ENCODE results near the gene ADGRD1.

The ADGRD1 gene

DNA sequence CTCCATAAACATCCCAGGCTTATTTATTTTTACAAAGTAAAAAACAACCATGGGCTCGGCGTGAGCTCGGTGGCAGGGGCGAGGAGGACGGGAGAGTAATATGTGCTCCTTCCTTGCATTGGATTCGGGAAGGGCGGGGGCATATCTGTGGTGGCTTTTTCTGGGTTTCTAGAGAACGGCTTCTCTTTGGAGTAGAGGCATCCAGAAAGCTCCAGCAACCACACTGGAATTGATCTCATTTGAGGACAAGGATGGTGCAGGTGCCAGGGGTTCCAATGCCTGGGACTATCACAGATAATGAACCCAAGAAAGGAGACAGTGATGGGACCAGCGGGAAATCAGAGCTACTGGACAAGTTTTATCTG is 18.9 kb downstream of the ADGRD1 start:
- no peaks in the 10 kb centered on the region for H3K9me3 ChIP-seq (ENCODE audit: control insufficient read depth in 2 of 2, low read length in 2 of 2)
- no peaks in the 10 kb centered on the region for H3K36me3 ChIP-seq (ENCODE audit: control insufficient read depth in 2 of 2, insufficient read depth in 2 of 2, low read length in 2 of 2)
- H3K27ac ChIP-seq (ENCODE audit: low read depth in 2 of 2, low read length in 2 of 2): peak overlapping the region in 1 of 2 donors; percentile 26
- peaks cover 3% of the 10 kb centered on the region in 2 donors for H3K27me3 ChIP-seq (ENCODE audit: control insufficient read depth in 2 of 2, insufficient read depth in 2 of 2, low read length in 2 of 2)
- no peak overlapping the region for H3K9ac ChIP-seq (ENCODE audit: low read depth in 1 of 2, low read length in 2 of 2)
- H3K4me1 ChIP-seq (ENCODE audit: control insufficient read depth in 2 of 2, insufficient read depth in 2 of 2, low read length in 2 of 2): peaks cover 0 to 2% of the 10 kb centered on the region in 2 donors
- H3K4me3 ChIP-seq (ENCODE audit: low read length in 2 of 2): no peak overlapping the region

DNA sequence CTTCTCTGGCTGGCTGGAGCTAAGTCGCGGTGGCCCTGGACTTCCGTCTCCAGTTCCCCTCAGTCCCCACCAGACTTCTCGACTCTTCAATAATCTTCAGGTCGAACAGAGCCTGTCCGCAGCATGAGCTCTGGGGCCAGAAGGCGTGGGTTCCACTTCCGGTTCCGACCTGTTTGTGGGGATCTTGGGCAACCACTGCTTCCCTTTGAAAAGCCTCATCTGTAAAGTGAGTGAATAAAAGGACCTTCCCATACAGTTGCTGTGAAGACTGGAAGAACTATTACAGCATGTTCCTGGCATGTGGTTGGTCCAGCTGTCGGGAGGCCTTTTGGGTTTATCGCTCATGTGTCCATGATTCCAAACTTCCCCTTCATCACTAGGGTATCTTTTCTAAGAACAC is 19.4 kb downstream of the ADGRD1 start:
- H3K36me3 ChIP-seq (ENCODE audit: control insufficient read depth in 2 of 2, insufficient read depth in 2 of 2, low read length in 2 of 2): no peaks in the 10 kb centered on the region
- H3K4me1 ChIP-seq (ENCODE audit: control insufficient read depth in 2 of 2, insufficient read depth in 2 of 2, low read length in 2 of 2): peaks cover 0 to 2% of the 10 kb centered on the region in 2 donors
- no peaks in the 10 kb centered on the region for H3K9me3 ChIP-seq (ENCODE audit: control insufficient read depth in 2 of 2, low read length in 2 of 2)
- H3K27ac ChIP-seq (ENCODE audit: low read depth in 2 of 2, low read length in 2 of 2): peak overlapping the region in 1 of 2 donors; percentile 26
- H3K4me3 ChIP-seq (ENCODE audit: low read length in 2 of 2): no peak overlapping the region
- H3K27me3 ChIP-seq (ENCODE audit: control insufficient read depth in 2 of 2, insufficient read depth in 2 of 2, low read length in 2 of 2): peaks cover 3% of the 10 kb centered on the region in 2 donors
- no peak overlapping the region for H3K9ac ChIP-seq (ENCODE audit: low read depth in 1 of 2, low read length in 2 of 2)

DNA sequence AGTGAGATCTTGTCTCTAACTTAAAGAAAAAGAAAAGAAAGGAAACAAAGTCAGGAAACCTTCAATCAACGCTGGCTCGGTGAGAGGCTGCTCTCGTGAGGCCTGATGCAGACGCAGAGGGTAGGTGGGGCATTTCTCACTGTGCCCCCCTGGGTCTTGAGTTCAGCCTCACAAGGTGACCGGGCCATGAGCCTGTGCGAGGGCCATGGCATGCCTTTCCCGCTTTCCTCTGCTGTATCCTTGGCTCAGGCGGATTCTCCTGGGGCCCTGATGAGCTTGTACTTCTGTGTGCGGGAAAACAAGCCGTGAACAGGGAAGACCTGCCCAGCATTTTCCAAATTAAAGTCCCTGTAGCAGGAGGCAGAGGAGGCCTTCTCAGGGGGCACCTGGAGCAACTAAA is 20.2 kb downstream of the ADGRD1 start:
- Histone ChIP-seq H3K27me3 (ENCODE audit: control insufficient read depth in 2 of 2, insufficient read depth in 2 of 2, low read length in 2 of 2) (peaks cover 3% of the 10 kb centered on the region in 2 donors), H3K4me1 (ENCODE audit: control insufficient read depth in 2 of 2, insufficient read depth in 2 of 2, low read length in 2 of 2) (peaks cover 0 to 2% of the 10 kb centered on the region in 2 donors), H3K4me3 (ENCODE audit: low read length in 2 of 2) (no peak overlapping the region), H3K9me3 (ENCODE audit: control insufficient read depth in 2 of 2, low read length in 2 of 2) (no peaks in the 10 kb centered on the region), H3K36me3 (ENCODE audit: control insufficient read depth in 2 of 2, insufficient read depth in 2 of 2, low read length in 2 of 2) (no peaks in the 10 kb centered on the region), H3K27ac (ENCODE audit: low read depth in 2 of 2, low read length in 2 of 2) (no peak overlapping the region), H3K9ac (ENCODE audit: low read depth in 1 of 2, low read length in 2 of 2) (no peak overlapping the region)

DNA sequence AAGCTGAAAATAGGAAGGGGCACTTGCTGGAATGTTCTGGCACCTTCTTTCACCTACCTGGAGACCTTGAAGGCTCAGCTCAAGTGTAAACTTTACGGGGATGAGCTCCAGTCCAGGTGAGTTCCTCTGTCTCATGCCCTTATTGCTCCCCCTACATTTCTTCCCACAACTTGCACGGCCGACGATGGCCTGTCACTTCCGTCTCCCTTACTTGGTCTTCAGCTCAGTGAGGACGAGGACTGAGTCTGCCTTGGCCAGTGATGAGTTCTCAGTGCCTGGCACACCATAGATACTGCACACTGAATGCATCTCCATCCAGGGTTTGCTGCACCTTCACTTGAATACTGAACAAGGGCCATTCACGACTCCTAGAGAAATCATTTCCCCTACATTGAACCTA is 21.4 kb downstream of the ADGRD1 start:
- no peak overlapping the region for H3K4me3 ChIP-seq (ENCODE audit: low read length in 2 of 2)
- H3K27me3 ChIP-seq (ENCODE audit: control insufficient read depth in 2 of 2, insufficient read depth in 2 of 2, low read length in 2 of 2): peaks cover 3% of the 10 kb centered on the region in 2 donors
- no peaks in the 10 kb centered on the region for H3K36me3 ChIP-seq (ENCODE audit: control insufficient read depth in 2 of 2, insufficient read depth in 2 of 2, low read length in 2 of 2)
- peaks cover 0 to 2% of the 10 kb centered on the region in 2 donors for H3K4me1 ChIP-seq (ENCODE audit: control insufficient read depth in 2 of 2, insufficient read depth in 2 of 2, low read length in 2 of 2)
- H3K9me3 ChIP-seq (ENCODE audit: control insufficient read depth in 2 of 2, low read length in 2 of 2): no peaks in the 10 kb centered on the region
- H3K9ac ChIP-seq (ENCODE audit: low read depth in 1 of 2, low read length in 2 of 2): no peak overlapping the region
- H3K27ac ChIP-seq (ENCODE audit: low read depth in 2 of 2, low read length in 2 of 2): no peak overlapping the region

DNA sequence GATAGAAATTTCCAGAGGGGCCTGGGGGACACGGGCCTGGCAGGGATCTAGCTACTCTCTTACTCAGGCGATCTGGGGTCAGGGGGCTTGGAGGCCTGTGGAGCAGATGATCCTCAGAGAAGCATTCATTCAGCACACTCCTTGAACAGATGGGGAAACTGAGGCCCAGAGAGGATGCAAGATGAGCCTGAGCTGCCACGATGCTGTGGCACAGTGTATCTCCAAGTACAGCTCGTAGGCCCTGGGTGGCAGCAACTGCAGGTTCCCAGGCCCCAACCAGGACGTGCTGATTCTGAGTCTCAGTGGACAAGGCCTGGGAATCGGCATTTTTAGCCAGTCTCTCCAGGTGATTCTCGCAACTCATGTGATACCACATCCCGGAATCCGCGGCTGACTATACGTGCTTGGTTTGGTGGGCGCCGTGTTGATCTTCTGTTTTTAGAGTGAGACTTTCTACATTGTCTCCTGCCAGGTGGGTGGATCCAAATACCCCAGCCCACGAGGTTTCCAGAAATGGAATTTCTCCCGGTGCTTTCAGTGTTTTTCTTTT is 22.5 kb downstream of the ADGRD1 start:
- H3K9ac ChIP-seq (ENCODE audit: low read depth in 1 of 2, low read length in 2 of 2): no peak overlapping the region
- H3K4me1 ChIP-seq (ENCODE audit: control insufficient read depth in 2 of 2, insufficient read depth in 2 of 2, low read length in 2 of 2): peaks cover 0 to 5% of the 10 kb centered on the region in 2 donors
- H3K4me3 ChIP-seq (ENCODE audit: low read length in 2 of 2): no peak overlapping the region
- H3K36me3 ChIP-seq (ENCODE audit: control insufficient read depth in 2 of 2, insufficient read depth in 2 of 2, low read length in 2 of 2): no peaks in the 10 kb centered on the region
- H3K27me3 ChIP-seq (ENCODE audit: control insufficient read depth in 2 of 2, insufficient read depth in 2 of 2, low read length in 2 of 2): peaks cover 0 to 3% of the 10 kb centered on the region in 2 donors
- H3K9me3 ChIP-seq (ENCODE audit: control insufficient read depth in 2 of 2, low read length in 2 of 2): no peaks in the 10 kb centered on the region
- H3K27ac ChIP-seq (ENCODE audit: low read depth in 2 of 2, low read length in 2 of 2): no peak overlapping the region

DNA sequence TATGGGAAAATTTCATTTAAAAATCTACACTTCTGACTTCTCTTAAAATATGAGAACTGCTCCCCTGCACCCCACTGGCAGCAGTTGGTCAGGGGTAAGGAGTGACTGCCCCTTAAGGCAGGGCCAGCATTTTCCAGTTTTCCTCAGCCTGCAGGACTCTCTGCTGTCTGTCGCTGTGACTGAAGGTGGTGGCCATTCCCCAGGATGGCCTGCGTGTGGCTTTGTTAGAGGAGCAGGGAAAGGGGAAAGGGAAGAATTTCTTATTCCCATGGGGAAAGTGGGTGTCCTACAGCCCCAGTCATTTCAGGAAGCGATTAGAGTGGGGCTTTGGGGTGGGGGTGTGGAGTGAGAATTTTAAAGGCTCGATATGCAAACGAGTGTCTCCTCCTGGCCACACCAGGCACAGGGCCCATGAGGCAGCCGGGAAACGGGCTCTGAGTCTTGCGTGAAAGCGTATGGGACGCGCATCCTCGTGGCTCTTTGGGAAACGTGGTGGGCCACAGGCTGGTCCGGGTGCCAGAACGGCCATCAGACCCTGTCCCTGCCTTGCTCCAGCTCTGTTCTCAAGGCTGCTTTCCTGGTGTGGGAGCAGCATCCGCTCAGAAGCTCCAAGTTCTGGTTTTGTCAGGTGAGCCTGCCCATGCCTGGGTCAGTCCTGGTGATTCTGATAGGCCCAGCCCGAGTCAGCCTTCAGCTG is 23.5 kb downstream of the ADGRD1 start:
- Histone ChIP-seq H3K27ac (ENCODE audit: low read depth in 2 of 2, low read length in 2 of 2) (no peak overlapping the region), H3K4me1 (ENCODE audit: control insufficient read depth in 2 of 2, insufficient read depth in 2 of 2, low read length in 2 of 2) (peaks cover 0 to 4% of the 10 kb centered on the region in 2 donors), H3K36me3 (ENCODE audit: control insufficient read depth in 2 of 2, insufficient read depth in 2 of 2, low read length in 2 of 2) (no peaks in the 10 kb centered on the region)

DNA sequence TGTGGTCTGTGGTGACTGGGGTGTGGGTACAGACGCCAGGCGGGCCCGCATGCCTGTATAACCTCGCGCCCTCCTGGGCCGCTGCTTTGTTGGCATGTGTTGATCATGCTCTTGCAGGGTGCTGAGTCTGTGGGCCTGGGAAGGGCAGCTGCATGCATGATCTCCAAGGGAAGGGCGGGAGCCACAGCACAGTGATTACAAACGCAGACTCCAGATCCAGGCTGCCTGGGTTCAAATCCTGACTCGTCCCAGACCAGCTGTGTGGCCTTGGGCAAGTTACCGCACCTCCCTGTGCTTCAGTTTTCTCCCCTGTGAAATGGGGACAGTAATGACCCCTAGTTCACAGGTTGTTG is 24.0 kb downstream of the ADGRD1 start:
- H3K36me3 ChIP-seq (ENCODE audit: control insufficient read depth in 2 of 2, insufficient read depth in 2 of 2, low read length in 2 of 2): no peaks in the 10 kb centered on the region
- H3K9me3 ChIP-seq (ENCODE audit: control insufficient read depth in 2 of 2, low read length in 2 of 2): no peaks in the 10 kb centered on the region
- no peak overlapping the region for H3K9ac ChIP-seq (ENCODE audit: low read depth in 1 of 2, low read length in 2 of 2)
- no peaks in the 10 kb centered on the region for H3K27me3 ChIP-seq (ENCODE audit: control insufficient read depth in 2 of 2, insufficient read depth in 2 of 2, low read length in 2 of 2)
- peaks cover 0 to 4% of the 10 kb centered on the region in 2 donors for H3K4me1 ChIP-seq (ENCODE audit: control insufficient read depth in 2 of 2, insufficient read depth in 2 of 2, low read length in 2 of 2)
- H3K27ac ChIP-seq (ENCODE audit: low read depth in 2 of 2, low read length in 2 of 2): no peak overlapping the region
- no peak overlapping the region for H3K4me3 ChIP-seq (ENCODE audit: low read length in 2 of 2)

More for the DNA sequence above, 23.5 kb downstream of the ADGRD1 start:
- no peaks in the 10 kb centered on the region for H3K9me3 ChIP-seq (ENCODE audit: control insufficient read depth in 2 of 2, low read length in 2 of 2)
- peaks cover 0 to under 1% of the 10 kb centered on the region in 2 donors for H3K27me3 ChIP-seq (ENCODE audit: control insufficient read depth in 2 of 2, insufficient read depth in 2 of 2, low read length in 2 of 2)
- H3K4me3 ChIP-seq (ENCODE audit: low read length in 2 of 2): no peak overlapping the region
- H3K9ac ChIP-seq (ENCODE audit: low read depth in 1 of 2, low read length in 2 of 2): no peak overlapping the region

DNA sequence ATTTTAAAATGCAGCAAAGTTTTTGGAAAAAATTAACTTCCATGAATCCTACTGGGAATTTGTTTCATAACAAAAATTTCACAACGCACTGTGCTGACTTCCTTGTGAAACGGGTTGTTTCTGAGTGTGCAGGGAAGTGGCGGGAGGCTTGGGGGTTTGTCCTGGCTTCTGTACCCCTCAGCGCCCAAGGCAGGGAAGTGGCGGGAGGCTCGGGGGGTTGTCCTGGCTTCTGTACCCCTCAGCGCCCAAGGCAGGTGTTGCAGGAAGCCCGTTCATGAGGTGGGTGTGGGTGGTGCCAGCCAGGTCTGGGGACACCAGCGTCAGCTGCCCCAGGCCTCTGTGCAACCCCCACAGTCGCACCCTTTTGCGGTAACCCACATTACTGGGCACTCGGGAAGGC is 25.1 kb downstream of the ADGRD1 start:
- H3K27ac ChIP-seq (ENCODE audit: low read depth in 2 of 2, low read length in 2 of 2): no peak overlapping the region
- H3K36me3 ChIP-seq (ENCODE audit: control insufficient read depth in 2 of 2, insufficient read depth in 2 of 2, low read length in 2 of 2): no peaks in the 10 kb centered on the region
- peaks cover 0 to 4% of the 10 kb centered on the region in 2 donors for H3K4me1 ChIP-seq (ENCODE audit: control insufficient read depth in 2 of 2, insufficient read depth in 2 of 2, low read length in 2 of 2)
- H3K9me3 ChIP-seq (ENCODE audit: control insufficient read depth in 2 of 2, low read length in 2 of 2): no peaks in the 10 kb centered on the region
- H3K9ac ChIP-seq (ENCODE audit: low read depth in 1 of 2, low read length in 2 of 2): no peak overlapping the region
- H3K4me3 ChIP-seq (ENCODE audit: low read length in 2 of 2): no peak overlapping the region
- no peaks in the 10 kb centered on the region for H3K27me3 ChIP-seq (ENCODE audit: control insufficient read depth in 2 of 2, insufficient read depth in 2 of 2, low read length in 2 of 2)

DNA sequence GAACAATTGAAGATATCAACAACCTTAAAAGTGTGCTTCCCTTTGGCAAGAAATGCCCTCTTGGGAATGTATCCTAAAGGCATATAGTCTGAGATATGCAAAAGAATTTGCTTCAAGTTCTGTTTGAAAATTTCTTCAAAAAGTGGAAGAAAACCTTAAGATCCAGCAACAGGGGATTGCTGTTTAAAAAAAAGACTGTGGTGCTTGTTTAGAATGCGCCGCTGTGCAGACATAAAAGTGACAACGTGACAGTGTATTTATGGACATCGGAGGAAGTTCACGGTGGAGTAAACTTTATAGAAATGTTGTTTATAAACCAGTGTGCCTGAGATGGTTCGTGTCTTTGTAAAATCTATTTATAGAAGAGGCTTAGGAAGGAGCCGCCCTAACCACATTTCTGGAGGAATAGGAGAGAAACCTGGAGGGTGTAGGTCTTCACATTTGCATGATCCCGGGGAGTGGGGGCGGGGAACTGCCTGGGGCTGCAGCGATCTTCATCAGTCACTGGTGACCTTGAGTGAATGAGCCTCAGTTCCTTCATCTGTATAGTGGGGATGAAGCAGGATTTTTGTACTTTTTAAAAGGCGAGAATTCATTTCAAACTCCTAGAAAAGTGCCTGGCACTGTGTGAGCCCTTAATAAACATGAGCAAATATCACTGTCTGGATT is 27.5 kb downstream of the ADGRD1 start:
- no peak overlapping the region for H3K4me3 ChIP-seq (ENCODE audit: low read length in 2 of 2)
- H3K4me1 ChIP-seq (ENCODE audit: control insufficient read depth in 2 of 2, insufficient read depth in 2 of 2, low read length in 2 of 2): peaks cover 0 to 4% of the 10 kb centered on the region in 2 donors
- H3K27me3 ChIP-seq (ENCODE audit: control insufficient read depth in 2 of 2, insufficient read depth in 2 of 2, low read length in 2 of 2): no peaks in the 10 kb centered on the region
- H3K36me3 ChIP-seq (ENCODE audit: control insufficient read depth in 2 of 2, insufficient read depth in 2 of 2, low read length in 2 of 2): no peaks in the 10 kb centered on the region
- no peak overlapping the region for H3K27ac ChIP-seq (ENCODE audit: low read depth in 2 of 2, low read length in 2 of 2)
- no peaks in the 10 kb centered on the region for H3K9me3 ChIP-seq (ENCODE audit: control insufficient read depth in 2 of 2, low read length in 2 of 2)
- H3K9ac ChIP-seq (ENCODE audit: low read depth in 1 of 2, low read length in 2 of 2): no peak overlapping the region

DNA sequence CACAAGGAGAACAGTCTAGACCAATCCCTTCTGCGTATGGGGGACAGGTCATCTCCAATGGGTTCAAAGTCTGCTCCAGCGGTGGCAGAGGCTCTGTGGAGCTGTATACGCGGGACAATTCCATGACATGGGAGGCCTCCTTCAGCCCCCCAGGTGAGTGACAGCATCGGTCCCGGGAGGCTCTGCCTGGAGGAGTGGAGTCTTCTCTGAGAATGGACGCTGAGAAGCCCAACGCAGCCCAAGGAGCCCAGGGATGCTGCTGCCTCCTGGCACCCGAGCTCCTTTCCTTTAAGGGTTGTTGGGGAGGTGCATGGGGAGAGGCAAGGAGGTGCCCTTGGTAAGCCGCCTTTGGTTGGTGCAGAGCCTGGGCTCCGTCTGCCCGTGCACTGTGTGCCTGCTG is 28.2 kb downstream of the ADGRD1 start:
- H3K27me3 ChIP-seq (ENCODE audit: control insufficient read depth in 2 of 2, insufficient read depth in 2 of 2, low read length in 2 of 2): no peaks in the 10 kb centered on the region
- H3K4me3 ChIP-seq (ENCODE audit: low read length in 2 of 2): no peak overlapping the region
- no peak overlapping the region for H3K27ac ChIP-seq (ENCODE audit: low read depth in 2 of 2, low read length in 2 of 2)
- H3K9ac ChIP-seq (ENCODE audit: low read depth in 1 of 2, low read length in 2 of 2): no peak overlapping the region
- H3K36me3 ChIP-seq (ENCODE audit: control insufficient read depth in 2 of 2, insufficient read depth in 2 of 2, low read length in 2 of 2): no peaks in the 10 kb centered on the region
- peaks cover 0 to 4% of the 10 kb centered on the region in 2 donors for H3K4me1 ChIP-seq (ENCODE audit: control insufficient read depth in 2 of 2, insufficient read depth in 2 of 2, low read length in 2 of 2)
- H3K9me3 ChIP-seq (ENCODE audit: control insufficient read depth in 2 of 2, low read length in 2 of 2): no peaks in the 10 kb centered on the region
